A549 (cell line): ENCODE measurements around the gene RNMT. TPM values are rescaled to one million over a fixed set of nuclear protein-coding genes. Genes with fewer than 3 reads are reported as not detected.

ENCODE experiments used
- ATAC-seq, 2 experiments: fragments of 200-7000 bp in 1 of 2; fragments of >200 bp in 1 of 2; cut with Nextera tagmentation in 1 of 2; cut with Tn5 transposase in 1 of 2; 3 replicates each; pipeline versions ENCODE4 v1.8.0 to v1.9.1; 2018 to 2020; ENCODE audit warnings: mild to moderate bottlenecking in 1 of 2, moderate library complexity in 1 of 2
- CTCF ChIA-PET: fragments of 300-600 bp; sonication (Branson Sonifier 250); formaldehyde crosslinking; extraction: SDS; loops from one replicate; lab custom pipeline; 2021; ENCODE audit warnings: antibody characterized with exemption, inconsistent platforms; lab: Yijun Ruan, JAX
- POLR2A ChIA-PET: fragments of 350-600 bp; formaldehyde crosslinking; extraction: SDS; loops from one replicate; lab custom pipeline; 2021; ENCODE audit warnings: antibody characterized with exemption, inconsistent platforms; lab: Yijun Ruan, JAX
- DNase-seq, 2 experiments: peaks; one replicate each; pipeline versions ENCODE4 v3.0.0 to v3.0.0-alpha.2; 2011 to 2016; ENCODE audit warnings: low read depth in 1 of 2, low spot score in 1 of 2
- FAIRE-seq: peaks from 2 replicates; lab custom pipeline; 2011; peaks lifted over from hg19 to GRCh38; lab: Jason Lieb, UNC
- H3K27ac ChIP-seq, 2 experiments: fragments of >200 bp; sonication (Bioruptor Twin); formaldehyde crosslinking; 3 replicates each; pipeline ENCODE4 v1.5.1; 2016 to 2017
- H3K4me1 ChIP-seq: fragments of >200 bp; sonication (Bioruptor Twin); formaldehyde crosslinking; 3 replicates; pipeline ENCODE4 v1.6.1; 2016
- H3K4me2 ChIP-seq: fragments of >200 bp; sonication (Bioruptor Twin); formaldehyde crosslinking; 3 replicates; pipeline ENCODE4 v1.6.1; 2016
- H3K4me3 ChIP-seq: fragments of >200 bp; sonication (Bioruptor Twin); formaldehyde crosslinking; 3 replicates; pipeline ENCODE4 v1.5.1; 2016
- H3K9me3 ChIP-seq: fragments of >200 bp; sonication (Bioruptor Twin); formaldehyde crosslinking; 3 replicates; pipeline ENCODE4 v1.6.1; 2016
- BCL3 ChIP-seq: fragments of >200 bp; sonication (Bioruptor Twin); formaldehyde crosslinking; IDR thresholded peaks from 3 replicates; pipeline ENCODE4 v1.6.1; 2016
- CEBPB ChIP-seq, 2 experiments: fragments of >200 bp in 1 of 2; sonication (Bioruptor Twin) in 1 of 2; formaldehyde crosslinking in 1 of 2; IDR thresholded peaks; 2 replicates each; pipeline ENCODE4 v1.6.1; 2012 to 2016
- ESRRA ChIP-seq: fragments of 150-350 bp; IDR thresholded peaks from 2 replicates; pipeline ENCODE4 v1.6.1; 2014; ENCODE audit warnings: mild to moderate bottlenecking, low read length, borderline replicate concordance
- FOSL2 ChIP-seq, 2 experiments: fragments of 450-650 bp in 1 of 2; fragments of >200 bp in 1 of 2; sonication (Bioruptor Twin) in 1 of 2; formaldehyde crosslinking; IDR thresholded peaks; 2 replicates each; pipeline versions ENCODE4 v1.5.0 to v1.6.1; 2016 to 2020; ENCODE audit warnings: mild to moderate bottlenecking in 1 of 2, moderate library complexity in 1 of 2
- GATA3 ChIP-seq: IDR thresholded peaks from 2 replicates; pipeline ENCODE4 v1.6.1; 2012; ENCODE audit warnings: borderline replicate concordance
- JUNB ChIP-seq: fragments of >200 bp; sonication (Bioruptor Twin); formaldehyde crosslinking; IDR thresholded peaks from 2 replicates; pipeline ENCODE4 v1.6.1; 2016
- RAD21 ChIP-seq, 2 experiments: fragments of >200 bp in 1 of 2; sonication (Bioruptor Twin) in 1 of 2; formaldehyde crosslinking in 1 of 2; IDR thresholded peaks in 1 of 2; conservative IDR thresholded peaks in 1 of 2; 2 replicates in 1 of 2; 3 replicates in 1 of 2; pipeline ENCODE4 v1.6.1; 2012 to 2018; ENCODE audit warnings: inconsistent platforms in 1 of 2
- RFX5 ChIP-seq: fragments of 450-650 bp; IDR thresholded peaks from 2 replicates; pipeline ENCODE4 v1.7.1; 2014; ENCODE audit warnings: antibody characterized with exemption, mild to moderate bottlenecking, moderate library complexity
- SMC3 ChIP-seq: fragments of >200 bp; sonication (Bioruptor Twin); formaldehyde crosslinking; IDR thresholded peaks from 3 replicates; pipeline ENCODE4 v1.6.1; 2018; ENCODE audit warnings: inconsistent platforms
- ZC3H11A ChIP-seq: fragments of 450-650 bp; IDR thresholded peaks from 2 replicates; pipeline ENCODE4 v1.6.1; 2014; ENCODE audit warnings: antibody characterized with exemption, mild to moderate bottlenecking
- WGBS: methylation state at CpG from one replicate; pipeline ENCODE4 v1.1.6; 2017; ENCODE audit errors: missing lambda C conversion rate; 5-methylcytosine and 5-hydroxymethylcytosine counted together
- polyA plus RNA-seq, 4 experiments: library from polyadenylated mRNA; depleted of rRNA in 3 of 4; stranded (reverse); fragments of >200 nt; fragmentation: RNase III in 1 of 4; extraction: RNeasy Plus Mini Kit Qiagen cat#74134 plus additional on column Dnase treatment in 1 of 4; gene quantifications; 2 replicates in 3 of 4; 3 replicates in 1 of 4; pipeline ENCODE4 v1.2.3, GENCODE V29; 2011 to 2017
- small RNA-seq, 6 experiments: library from RNA; depleted of rRNA; stranded (forward); fragments of <200 nt; gene quantifications; one replicate each; pipeline ENCODE3, GENCODE V24; 2012
- TF ChIP-seq, protein P1 (sequence below): fragments of >200 bp; sonication (Bioruptor Twin); formaldehyde crosslinking; IDR thresholded peaks from 3 replicates; pipeline ENCODE4 v1.5.1; 2016
- TF ChIP-seq, protein P2 (sequence below): fragments of 450-650 bp; IDR thresholded peaks from 2 replicates; pipeline ENCODE4 v1.6.1; 2014; ENCODE audit warnings: antibody characterized with exemption

Gene RNMT
- polyA plus RNA-seq, 2 of the 4 experiments (the other 2 are of a cell fraction) = 16.7 to 25.5 TPM

GRCh38 chr18:13811993-13812392 lies 85.5 kb downstream of the RNMT start:
- DNase-seq = peak; percentile 18 to 29
- POLR2A ChIA-PET = no interaction called here

GRCh38 chr18:13813271-13813849 lies 86.9 kb downstream of the RNMT start:
- no peak for FAIRE-seq
- Histone ChIP-seq H3K4me3 (no peak overlapping the region), H3K4me2 (no peak overlapping the region), H3K4me1 (no peaks in the 10 kb centered on the region), H3K27ac (no peak overlapping the region), H3K9me3 (no peaks in the 10 kb centered on the region)
- no peak for TF ChIP-seq ZC3H11A
- TF ChIP-seq BCL3 = no peak
- TF ChIP-seq, protein P1, sequence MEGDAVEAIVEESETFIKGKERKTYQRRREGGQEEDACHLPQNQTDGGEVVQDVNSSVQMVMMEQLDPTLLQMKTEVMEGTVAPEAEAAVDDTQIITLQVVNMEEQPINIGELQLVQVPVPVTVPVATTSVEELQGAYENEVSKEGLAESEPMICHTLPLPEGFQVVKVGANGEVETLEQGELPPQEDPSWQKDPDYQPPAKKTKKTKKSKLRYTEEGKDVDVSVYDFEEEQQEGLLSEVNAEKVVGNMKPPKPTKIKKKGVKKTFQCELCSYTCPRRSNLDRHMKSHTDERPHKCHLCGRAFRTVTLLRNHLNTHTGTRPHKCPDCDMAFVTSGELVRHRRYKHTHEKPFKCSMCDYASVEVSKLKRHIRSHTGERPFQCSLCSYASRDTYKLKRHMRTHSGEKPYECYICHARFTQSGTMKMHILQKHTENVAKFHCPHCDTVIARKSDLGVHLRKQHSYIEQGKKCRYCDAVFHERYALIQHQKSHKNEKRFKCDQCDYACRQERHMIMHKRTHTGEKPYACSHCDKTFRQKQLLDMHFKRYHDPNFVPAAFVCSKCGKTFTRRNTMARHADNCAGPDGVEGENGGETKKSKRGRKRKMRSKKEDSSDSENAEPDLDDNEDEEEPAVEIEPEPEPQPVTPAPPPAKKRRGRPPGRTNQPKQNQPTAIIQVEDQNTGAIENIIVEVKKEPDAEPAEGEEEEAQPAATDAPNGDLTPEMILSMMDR = peak; percentile 43; the same call in 2 of the 3 replicates
- peak; percentile 42; the same call in 1 of the 3 replicates for TF ChIP-seq SMC3
- peak; percentile 23; the same call in 1 of the 2 replicates for TF ChIP-seq FOSL2 (IDR thresholded peaks at IDR 0.05)
- TF ChIP-seq FOSL2 (CRISPR knock-in tag; IDR thresholded peaks at IDR 0.05) = peak; percentile 75
- peak; percentile 51 to 57; a peak in 4 of 5 replicates for TF ChIP-seq RAD21 (conservative IDR thresholded peaks at IDR 0.05 in 1 of 2, IDR thresholded peaks at IDR 0.05 in 1 of 2)
- TF ChIP-seq RFX5 = no peak
- TF ChIP-seq ESRRA = no peak
- ATAC-seq = peak; percentile 70 to 90; a peak in 3 of 6 replicates
- DNase-seq = peak; percentile 41 to 53
- ChIA-PET POLR2A (no interaction called here), CTCF (interaction anchor here (0.8 to 2.8 kb wide), 11 partner anchors 9 to 273 kb away, joined by 3 to 20 read pairs (median 7); partner anchors contain the start of gene MC5R)
- 27% methylated on average over 4 of the region's 4 CpGs for WGBS

More at GRCh38 chr18:13811993-13812392, 85.5 kb downstream of the RNMT start:
- peak; percentile 79 to 89; a peak in 5 of 6 replicates for ATAC-seq
- TF ChIP-seq GATA3 = no peak
- TF ChIP-seq JUNB = no peak
- TF ChIP-seq, protein P2, sequence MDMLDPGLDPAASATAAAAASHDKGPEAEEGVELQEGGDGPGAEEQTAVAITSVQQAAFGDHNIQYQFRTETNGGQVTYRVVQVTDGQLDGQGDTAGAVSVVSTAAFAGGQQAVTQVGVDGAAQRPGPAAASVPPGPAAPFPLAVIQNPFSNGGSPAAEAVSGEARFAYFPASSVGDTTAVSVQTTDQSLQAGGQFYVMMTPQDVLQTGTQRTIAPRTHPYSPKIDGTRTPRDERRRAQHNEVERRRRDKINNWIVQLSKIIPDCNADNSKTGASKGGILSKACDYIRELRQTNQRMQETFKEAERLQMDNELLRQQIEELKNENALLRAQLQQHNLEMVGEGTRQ = no peak
- TF ChIP-seq CEBPB (IDR thresholded peaks at IDR 0.05) = no peak
- H3K9me3 ChIP-seq = no peaks in the 10 kb centered on the region
- no peak overlapping the region for H3K4me3 ChIP-seq
- no peaks in the 10 kb centered on the region for H3K4me1 ChIP-seq
- no peak for FAIRE-seq
- no peak overlapping the region for H3K27ac ChIP-seq
- CTCF ChIA-PET = interaction anchor here (1.1 to 2.8 kb wide), 6 partner anchors 7 to 275 kb away, joined by 3 to 20 read pairs (median 12); no protein-coding TSS in a partner anchor
- H3K4me2 ChIP-seq = no peak overlapping the region
- 4% methylated on average over 4 of the region's 6 CpGs for WGBS

Small RNA genes within 50 kb of the gene (small RNA-seq; reads per million reads assigned to genes)
- gene AP001525.1 (0 reads per million in 6 experiments), gene RN7SL362P (0 reads per million in 6 experiments)

Other genes starting within 250 kb of the RNMT start
- gene FAM210A, start 115 bp upstream of the RNMT start, polyA plus RNA-seq (2011; rRNA removed) = 23.5 and 26.2 TPM in 2 replicates
- 17.1 to 19.1 TPM (median 17.9 TPM) in 3 replicates for gene FAM210A, start 115 bp upstream of the RNMT start, polyA plus RNA-seq (2017; fragmentation: RNase III; extraction: RNeasy Plus Mini Kit Qiagen cat#74134 plus additional on column Dnase treatment)
- gene MC5R, start 97.5 kb downstream of the RNMT start, polyA plus RNA-seq (2011; rRNA removed) = not detected in 2 replicates
- not detected in 3 replicates for gene MC5R, start 97.5 kb downstream of the RNMT start, polyA plus RNA-seq (2017; fragmentation: RNase III; extraction: RNeasy Plus Mini Kit Qiagen cat#74134 plus additional on column Dnase treatment)
- gene MC2R, start 188.9 kb downstream of the RNMT start, polyA plus RNA-seq (2011; rRNA removed) = not detected in 2 replicates
- not detected in 3 replicates for gene MC2R, start 188.9 kb downstream of the RNMT start, polyA plus RNA-seq (2017; fragmentation: RNase III; extraction: RNeasy Plus Mini Kit Qiagen cat#74134 plus additional on column Dnase treatment)